Uterine smooth muscle cell (primary cell): ENCODE measurements around the gene SLC9B1. TPM values are rescaled to one million over a fixed set of nuclear protein-coding genes. Genes with fewer than 3 reads are reported as not detected.

Source experiments
- total RNA-seq: library from RNA; depleted of rRNA; stranded (reverse); fragments of >200 nt; gene quantifications from 2 replicates; pipeline ENCODE4 v1.2.3, GENCODE V29; 2014

Gene SLC9B1, protein sequence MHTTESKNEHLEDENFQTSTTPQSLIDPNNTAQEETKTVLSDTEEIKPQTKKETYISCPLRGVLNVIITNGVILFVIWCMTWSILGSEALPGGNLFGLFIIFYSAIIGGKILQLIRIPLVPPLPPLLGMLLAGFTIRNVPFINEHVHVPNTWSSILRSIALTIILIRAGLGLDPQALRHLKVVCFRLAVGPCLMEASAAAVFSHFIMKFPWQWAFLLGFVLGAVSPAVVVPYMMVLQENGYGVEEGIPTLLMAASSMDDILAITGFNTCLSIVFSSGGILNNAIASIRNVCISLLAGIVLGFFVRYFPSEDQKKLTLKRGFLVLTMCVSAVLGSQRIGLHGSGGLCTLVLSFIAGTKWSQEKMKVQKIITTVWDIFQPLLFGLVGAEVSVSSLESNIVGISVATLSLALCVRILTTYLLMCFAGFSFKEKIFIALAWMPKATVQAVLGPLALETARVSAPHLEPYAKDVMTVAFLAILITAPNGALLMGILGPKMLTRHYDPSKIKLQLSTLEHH
- 0.55 and 0.87 TPM in 2 replicates for total RNA-seq

DNA sequence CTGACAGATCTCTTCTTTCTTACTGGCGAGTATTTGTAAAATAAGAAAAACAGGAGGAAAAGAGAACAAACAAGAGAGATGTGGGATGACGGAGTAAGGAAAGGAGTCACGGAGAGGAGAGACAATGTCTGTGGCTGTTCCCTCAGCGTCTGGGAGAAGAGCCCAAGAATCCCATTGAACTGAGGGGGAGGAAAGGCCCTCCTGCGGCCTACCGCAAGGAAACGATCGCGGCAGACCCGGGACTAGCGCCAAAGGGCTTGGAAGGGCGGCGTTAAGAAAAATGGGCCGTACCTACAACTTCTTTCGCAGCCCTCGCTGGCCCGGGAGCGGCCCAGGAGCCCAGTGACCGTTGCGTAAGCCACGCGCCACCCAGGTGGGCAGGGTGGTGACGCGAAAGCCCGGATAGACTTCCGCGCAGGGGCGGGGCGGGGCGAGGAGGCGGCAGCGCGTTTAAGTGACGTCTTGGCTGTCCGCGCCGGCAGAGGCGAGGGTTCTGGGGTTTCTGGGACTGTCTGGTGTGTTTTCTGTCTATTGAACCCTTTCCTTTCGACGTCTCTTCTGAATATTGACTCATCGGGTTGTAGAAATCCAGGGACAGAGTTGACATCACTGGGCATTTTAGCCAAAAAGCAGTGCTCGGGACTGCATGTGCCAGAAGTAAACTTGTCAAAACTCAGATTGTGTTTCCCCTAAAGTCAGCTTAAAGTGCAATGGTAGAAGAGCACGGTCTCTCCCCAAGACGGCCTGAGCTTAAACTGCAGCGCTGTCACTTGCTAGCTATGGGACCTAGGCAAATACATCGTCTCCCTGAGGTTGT lies at the start of gene SLC9B1:
SLC9B1 (minus strand) TSS at position 398 of the 817 bp plus-strand sequence. CDS start 27,994 bp downstream, outside the sequence.

DNA sequence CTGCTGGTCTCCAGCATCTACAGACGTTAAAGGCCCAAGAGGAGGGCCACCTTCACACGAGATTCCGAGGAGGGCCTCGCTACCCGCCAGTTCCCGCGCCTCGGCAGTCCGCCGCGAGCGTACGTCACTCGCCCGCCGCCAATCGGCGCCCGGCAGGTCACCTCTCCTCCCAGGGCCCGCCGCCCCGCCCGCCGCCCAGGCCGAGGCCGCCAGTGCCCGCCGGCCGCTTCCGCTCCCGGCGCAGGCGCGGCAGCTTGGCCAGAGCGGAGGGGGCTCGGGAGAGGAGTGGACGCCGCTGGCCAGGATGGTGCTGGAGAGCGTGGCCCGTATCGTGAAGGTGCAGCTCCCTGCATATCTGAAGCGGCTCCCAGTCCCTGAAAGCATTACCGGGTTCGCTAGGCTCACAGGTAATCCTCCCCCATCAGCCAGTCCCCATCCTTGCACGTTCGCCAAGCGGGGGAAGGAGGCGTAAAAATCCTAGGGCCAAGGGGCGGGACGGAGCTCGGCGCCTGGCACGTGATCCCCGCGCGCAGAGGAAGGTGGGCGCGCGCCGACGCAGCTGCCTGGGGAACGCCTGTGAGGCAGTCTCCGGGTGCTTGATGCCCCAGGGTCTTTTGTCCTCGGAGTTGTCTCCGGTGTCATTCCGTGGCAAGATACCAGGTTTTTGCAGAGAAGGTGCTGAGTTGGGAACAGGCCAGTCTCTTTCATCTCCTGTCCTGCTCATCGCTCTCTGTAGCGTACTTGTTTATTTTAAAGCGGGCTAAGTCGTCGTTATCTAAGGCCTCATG lies 150.5 kb downstream of the SLC9B1 start, which contains the start of gene CISD2:
CISD2 (plus strand) TSS at position 212 of the 788 bp plus-strand sequence; CDS start at position 305, 93 bp downstream.

Other genes with a start within 250 kb of the SLC9B1 start
- 305 and 381 TPM in 2 replicates for gene UBE2D3, start 192.2 kb downstream of the SLC9B1 start, total RNA-seq
- gene CISD2, start 150.7 kb downstream of the SLC9B1 start, total RNA-seq, result 30.2 and 33.4 TPM in 2 replicates
- 15.4 and 25.2 TPM in 2 replicates for gene SLC9B2, start 57.1 kb upstream of the SLC9B1 start, total RNA-seq
- 39.0 and 48.5 TPM in 2 replicates for gene BDH2, start 80.1 kb upstream of the SLC9B1 start, total RNA-seq
- 11.9 and 58.4 TPM in 2 replicates for gene CENPE, start 178.6 kb upstream of the SLC9B1 start, total RNA-seq